ENCODE results near the gene C1orf74.

- TF ChIP-seq CTCF (IDR thresholded peaks at IDR 0.05) (no peak), POLR2A (IDR thresholded peaks at IDR 0.05) (no peak)
Observed at GRCh38 chr1:209749205-209749604, 35.2 kb downstream of the C1orf74 start.
